ENCODE measurements around the gene TMPRSS11D.

The TMPRSS11D gene

GRCh38 chr4:67884701-67885100, 899 bp upstream of the TMPRSS11D start:
- no peak for DNase-seq

DNA sequence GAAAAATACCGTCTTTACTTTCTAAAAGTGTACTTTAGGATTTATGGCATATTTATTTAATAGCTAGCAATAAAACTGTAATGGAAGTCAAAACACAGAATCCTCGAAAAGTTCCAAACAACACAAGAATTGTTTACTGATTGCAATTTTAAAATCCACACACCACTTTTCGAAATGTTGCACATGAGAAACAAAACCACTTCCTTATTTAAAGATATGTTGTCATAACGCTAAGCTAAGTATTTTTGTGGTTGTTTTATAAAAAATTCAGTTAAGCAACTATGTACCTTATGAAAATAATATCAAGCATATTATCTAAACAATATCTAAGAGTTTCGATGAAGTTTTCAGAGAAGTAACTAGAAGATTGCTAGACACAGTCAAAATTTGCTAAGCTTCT, 344 bp downstream of the TMPRSS11D start:
- DNase-seq = no peak

DNA sequence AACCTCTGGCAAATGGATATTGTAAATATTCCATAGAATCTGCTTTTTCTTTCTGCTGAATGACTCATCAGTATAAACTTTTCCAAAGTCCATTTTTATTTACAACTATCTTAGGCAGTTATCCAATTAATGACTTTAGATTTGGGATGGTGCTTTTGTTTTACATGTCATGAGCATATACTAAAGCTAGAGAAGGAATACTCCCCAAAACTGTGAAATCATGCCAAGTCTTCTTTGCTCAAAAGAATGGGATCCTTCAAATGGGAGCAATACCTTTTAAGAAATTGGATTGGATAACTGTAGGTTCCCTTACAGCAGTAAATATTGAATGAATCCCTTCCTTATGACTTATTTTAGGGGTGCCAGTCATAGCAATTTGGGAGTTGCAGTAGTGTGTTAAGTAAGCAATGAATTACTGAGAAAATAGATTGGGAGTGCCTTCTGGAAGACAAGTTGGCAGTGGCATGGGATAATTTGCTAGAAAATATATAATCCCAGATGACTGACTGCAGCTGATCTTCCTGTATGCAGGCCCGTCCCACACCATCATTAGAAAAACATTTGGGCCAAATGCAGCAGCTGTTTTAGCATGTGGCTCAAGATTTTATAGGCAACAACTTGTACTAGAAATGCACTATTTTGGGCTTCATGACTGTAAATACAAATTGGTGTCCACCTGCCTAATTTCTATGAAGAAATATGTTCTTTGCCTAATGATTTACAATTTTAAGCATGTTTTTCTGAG, 2.8 kb downstream of the TMPRSS11D start:
- no peak for DNase-seq

DNA sequence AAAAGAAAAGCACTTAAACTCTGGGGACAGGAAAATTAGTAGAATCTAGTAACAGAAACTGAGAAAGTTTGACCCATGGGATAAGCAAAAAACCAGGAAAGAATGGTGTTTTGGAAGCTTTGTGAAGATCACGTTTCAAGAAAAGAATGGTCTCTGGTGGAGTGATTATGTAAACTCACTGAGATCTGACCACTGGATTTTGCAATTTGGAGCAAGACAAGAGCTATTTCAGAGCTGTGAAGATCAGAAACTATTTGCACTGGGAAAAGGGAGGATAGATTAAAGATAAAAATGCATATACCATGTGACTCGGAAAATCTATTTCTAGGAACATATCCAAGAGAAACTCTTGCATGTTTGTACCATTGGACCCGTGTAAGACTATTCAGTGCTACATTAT, 4.3 kb downstream of the TMPRSS11D start:
- no peak for DNase-seq

GRCh38 chr4:67877086-67877485, 6.7 kb downstream of the TMPRSS11D start:
- no peak for DNase-seq

DNA sequence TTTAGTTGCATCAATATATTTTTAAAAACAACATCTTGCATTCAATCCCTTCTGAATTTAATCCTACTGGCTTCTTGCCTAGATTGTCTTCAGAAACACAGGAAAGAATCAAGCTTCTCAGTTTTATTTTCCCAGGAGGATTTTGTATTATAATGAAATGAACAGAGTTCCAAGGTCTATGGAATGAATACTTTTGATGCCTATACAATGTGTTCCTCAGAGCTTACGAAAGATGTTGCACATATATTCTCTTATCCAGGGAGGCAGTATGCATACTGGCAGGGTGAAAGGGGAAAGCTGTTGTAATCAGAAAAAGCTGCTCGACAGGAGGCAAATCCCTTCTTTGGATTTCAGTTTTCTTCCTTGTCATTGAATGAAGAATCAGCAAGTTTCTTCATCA, 8.8 kb downstream of the TMPRSS11D start:
- no peak for DNase-seq

DNA sequence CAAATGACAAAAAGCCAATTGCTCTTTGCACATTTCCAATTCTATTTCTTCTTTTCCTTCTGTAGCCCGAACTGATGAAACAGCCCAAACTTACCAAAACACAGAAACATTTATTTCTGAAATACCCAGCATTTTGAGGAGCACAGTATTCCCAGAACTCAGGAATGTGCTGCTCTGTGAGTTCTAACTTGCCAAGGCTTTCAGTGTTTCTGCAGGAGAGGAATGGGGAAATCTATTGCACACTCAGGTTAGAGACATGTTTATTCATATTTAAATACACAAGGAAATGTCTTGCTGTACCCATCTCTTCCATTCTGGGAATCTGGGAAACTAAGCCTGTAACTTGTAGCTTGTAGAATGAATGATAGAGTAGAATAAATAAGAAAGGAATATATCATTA, 10.7 kb downstream of the TMPRSS11D start:
- no peak for DNase-seq

- DNase-seq = peak; percentile 43
Measured at GRCh38 chr4:67871867-67872266, 11.9 kb downstream of the TMPRSS11D start.

DNA sequence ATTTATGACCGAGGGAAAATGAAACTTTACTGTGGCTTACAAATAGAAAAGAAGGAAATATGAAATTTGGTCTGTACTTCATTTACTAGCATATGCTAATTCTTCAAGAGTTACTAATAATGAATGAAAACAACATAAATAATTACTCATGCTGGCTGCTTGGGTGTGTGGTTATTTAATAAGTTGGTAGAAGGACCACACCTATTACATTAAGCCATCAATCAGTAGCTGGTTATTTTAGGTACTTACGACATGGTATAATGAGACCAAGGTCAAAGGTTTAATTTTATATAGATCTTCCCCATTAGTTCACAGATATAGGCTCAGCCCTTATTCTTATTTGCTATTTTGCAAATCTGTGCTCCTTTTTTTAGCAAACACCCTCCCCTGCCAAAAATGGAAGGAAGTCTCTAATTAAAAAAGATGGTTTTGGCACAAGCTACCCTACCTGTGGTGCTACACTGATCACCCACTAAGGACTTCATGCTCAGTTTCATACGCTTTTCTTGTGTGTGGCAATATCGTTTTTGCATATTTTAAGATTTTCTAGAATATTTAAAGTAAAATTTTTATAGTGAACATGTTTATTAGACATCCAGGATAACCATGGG, 14.1 kb downstream of the TMPRSS11D start:
- no peak for DNase-seq

DNA sequence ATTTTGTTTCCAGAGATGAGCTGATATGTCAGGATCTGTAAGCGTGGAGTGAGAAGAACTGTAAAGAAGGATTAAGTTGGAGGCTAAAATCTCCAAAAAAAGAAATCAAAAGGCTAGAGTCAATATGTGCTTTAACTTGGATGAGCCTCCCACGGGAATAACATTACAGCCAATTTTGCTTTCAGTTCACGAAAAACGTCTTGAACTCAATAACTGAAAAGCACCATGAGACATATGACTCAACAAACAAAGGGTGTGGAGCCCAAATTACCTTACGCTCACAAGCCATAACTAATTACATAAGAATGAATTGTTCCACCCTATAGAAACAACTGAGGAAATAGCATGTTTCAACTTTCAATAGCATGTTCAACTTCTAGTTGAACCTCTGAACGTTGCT, 22.3 kb downstream of the TMPRSS11D start:
- DNase-seq = peak; percentile 5

DNA sequence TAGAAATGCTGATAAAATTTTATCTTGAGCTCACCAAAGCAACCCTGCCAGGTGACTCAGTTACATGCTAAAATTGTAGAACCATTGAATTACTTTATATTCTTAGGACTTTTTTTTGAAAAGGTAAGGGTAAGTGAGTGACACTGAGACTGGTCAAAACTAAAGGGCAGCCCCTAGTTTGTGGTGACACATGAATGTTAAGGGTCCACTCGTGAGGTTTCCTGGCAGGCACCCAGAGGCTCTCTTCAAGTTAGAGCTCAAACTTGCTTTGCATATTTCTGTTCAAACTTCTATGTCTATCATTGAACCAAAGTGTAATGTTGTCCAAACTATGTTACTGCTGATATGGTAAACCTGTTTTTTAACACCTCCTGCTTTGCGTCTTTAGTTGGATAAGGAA, 30.5 kb downstream of the TMPRSS11D start:
- DNase-seq = no peak

DNA sequence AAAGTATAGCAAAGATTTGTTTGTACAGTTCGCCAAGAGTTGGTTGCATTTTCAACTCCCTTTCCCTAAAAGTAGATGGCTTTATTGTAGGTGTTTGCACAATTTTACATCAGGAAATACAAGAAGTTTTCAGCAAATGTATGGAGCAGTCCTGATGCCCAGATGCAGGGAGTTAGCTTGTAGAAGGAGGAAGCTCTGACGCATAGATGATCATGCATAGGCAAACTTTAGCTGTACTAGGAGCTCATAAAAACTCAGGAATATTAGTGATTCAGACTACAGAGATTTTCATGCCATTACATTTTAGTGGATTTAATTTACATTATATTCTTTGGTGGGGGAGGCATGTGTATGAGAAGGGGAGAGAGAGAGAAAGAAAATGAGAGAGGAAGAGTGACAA, 62.9 kb downstream of the TMPRSS11D start:
- DNase-seq = no peak

GRCh38 chr4:67810011-67810410, 73.8 kb downstream of the TMPRSS11D start:
- no peak for DNase-seq

- no peak for DNase-seq
Measured at GRCh38 chr4:67809502-67809901, 74.3 kb downstream of the TMPRSS11D start.

DNA sequence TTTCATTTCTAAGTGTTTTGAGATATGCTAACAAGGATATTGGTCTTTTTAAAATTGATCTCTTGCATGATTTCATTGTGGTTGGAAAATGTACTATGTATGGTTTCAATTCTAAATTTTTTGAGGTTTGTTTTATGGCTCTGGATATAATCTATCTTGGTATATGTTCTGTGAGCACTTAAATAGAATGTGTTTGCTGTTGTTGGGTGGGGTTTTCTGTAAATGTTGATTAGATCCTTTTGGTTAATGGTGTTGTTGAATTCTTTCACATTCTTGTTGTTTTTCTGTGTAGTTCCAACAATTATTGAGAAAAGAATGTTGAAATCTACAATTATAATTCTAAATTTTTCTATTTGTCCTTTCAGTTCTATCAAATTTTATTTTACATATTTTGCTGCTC, 87.0 kb downstream of the TMPRSS11D start:
- DNase-seq = no peak

DNA sequence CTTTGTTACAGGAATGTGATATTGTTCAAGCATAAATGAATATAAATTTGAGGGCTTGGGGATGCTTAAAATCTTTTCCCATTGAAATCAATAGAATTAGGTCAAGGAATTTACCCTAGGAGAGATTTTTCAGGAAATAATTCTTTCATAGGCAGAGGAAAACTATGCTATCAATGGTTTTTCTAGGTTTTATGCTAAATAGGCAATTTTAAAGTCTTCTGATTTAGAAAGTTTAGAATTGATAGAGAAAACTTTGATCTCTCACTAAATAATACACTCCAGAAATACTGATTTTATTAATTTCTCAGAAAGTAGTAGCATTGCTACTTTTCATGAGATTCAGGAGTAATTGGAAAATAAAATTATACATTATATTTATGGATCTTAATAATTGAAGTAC, 93.1 kb downstream of the TMPRSS11D start:
- no peak for DNase-seq

GRCh38 chr4:67787311-67787710, 96.5 kb downstream of the TMPRSS11D start:
- no peak for DNase-seq

GRCh38 chr4:67785528-67785927, 98.3 kb downstream of the TMPRSS11D start:
- DNase-seq = no peak

- no peak for DNase-seq
Measured at GRCh38 chr4:67779631-67780030, 104.2 kb downstream of the TMPRSS11D start.

GRCh38 chr4:67776746-67777145, 107.1 kb downstream of the TMPRSS11D start:
- DNase-seq = no peak

All from NCI-H1092 treated with DMSO at 0.1 percent for 48 hours (cell line).